Hindlimb muscle (tissue), 1 donor: ENCODE measurements around the gene AZU1. TPM values are rescaled to one million over a fixed set of nuclear protein-coding genes. Genes with fewer than 3 reads are reported as not detected.
"Not testable (repeated sequence)": the region's sequence is repeated elsewhere in the genome, so short reads cannot be mapped to it uniquely, and the experiment has no call there.

Experiments
- DNase-seq: peaks from one replicate; pipeline ENCODE4 v3.0.0-alpha.2; 2013
- polyA plus RNA-seq: library from polyadenylated mRNA; unstranded; fragments of 120-200 nt; gene quantifications from one replicate; pipeline ENCODE4 v1.2.1, GENCODE V29; 2013; ENCODE audit not compliant: insufficient read length

AZU1 gene
- polyA plus RNA-seq, 1 donor: 3.2 TPM

DNA sequence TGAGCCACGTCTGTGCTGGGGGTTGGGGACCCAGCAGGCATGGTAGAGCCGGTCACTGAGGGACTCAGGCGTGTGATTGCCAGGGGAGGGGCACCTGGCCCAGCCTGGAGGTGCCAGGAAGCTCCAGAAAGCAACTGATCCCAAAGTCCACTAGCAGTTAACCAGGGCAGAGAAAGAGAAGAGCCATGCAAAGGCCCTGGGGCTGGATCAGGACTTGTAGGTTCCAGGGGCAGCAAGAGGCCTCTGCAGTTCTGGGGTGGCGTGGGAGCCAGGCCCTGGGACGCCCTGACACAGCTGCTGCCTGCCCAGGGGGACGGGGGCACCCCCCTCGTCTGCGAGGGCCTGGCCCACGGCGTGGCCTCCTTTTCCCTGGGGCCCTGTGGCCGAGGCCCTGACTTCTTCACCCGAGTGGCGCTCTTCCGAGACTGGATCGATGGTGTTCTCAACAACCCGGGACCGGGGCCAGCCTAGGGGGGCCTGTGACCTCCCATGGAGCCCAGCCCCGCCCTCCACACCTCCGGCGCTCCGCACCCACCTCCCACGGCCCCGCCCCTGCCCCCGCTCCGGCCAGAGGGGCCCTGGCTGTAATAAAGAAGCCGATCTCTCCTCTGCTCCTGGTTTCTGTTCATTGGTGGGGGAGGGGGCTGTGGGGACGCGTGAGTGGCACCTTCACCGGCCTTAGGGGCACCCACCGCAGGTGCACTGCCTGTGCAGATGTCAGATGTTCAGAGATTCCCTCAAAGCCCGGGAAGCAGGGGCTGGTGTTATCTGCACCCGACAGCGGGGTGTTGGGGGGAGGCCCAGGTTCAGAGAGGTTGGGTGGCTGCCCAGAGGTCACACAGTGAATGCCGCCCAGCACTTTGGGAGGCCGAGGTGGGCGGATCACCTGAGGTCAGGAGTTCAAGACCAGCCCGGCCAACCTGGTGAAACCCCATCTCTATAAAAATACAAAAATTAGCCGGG lies 4.1 kb downstream of the AZU1 start:
- no peak for DNase-seq

DNA sequence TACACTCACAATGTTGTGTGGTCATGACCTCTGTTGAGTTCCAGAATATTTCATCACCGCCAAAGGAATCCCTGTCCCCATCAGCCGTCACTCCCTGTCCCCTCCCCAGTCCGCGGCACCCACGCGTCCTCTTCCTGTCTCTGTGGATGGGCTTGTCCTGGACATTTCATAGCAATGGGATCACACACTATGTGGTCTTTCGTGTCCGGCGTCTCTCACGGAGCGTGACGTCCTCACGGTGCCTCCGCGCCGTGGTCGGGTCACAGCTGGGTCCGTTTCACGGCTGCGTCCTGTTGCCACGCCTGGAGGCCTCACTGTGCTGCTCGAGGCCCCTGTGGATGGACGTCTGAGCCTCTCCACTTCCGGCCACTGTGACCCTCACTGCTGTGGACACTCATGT lies 6.6 kb downstream of the AZU1 start:
- no peak for DNase-seq

DNA sequence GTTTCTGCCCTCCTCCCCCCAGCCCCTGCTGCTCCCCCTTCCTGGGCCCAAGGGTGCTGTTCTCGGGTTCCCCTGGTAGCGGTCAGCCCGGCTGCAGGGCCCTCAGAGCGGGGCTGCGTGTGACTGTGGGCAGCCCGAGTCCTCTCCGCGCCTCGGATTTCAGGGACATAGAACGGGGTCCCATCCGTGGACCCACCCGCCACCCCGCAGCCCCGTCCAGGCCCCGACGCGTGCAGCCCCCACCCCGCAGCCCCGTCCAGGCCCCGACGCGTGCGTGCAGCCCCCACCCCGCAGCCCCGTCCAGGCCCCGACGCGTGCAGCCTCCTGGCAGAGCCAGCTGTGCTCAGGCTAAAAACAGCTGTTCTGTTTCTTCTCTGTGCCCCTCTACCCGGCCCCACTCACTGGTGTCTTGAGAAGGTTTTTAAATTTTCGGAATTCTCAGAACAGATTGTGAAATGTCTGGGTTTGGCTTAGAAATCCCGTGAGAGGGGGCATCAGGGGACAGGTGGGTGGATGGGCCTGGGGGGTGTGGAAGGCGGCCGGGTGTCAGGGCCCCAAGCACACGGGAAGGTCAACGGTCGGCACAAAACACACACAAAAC lies 7.7 kb downstream of the AZU1 start:
- DNase-seq: no peak

DNA sequence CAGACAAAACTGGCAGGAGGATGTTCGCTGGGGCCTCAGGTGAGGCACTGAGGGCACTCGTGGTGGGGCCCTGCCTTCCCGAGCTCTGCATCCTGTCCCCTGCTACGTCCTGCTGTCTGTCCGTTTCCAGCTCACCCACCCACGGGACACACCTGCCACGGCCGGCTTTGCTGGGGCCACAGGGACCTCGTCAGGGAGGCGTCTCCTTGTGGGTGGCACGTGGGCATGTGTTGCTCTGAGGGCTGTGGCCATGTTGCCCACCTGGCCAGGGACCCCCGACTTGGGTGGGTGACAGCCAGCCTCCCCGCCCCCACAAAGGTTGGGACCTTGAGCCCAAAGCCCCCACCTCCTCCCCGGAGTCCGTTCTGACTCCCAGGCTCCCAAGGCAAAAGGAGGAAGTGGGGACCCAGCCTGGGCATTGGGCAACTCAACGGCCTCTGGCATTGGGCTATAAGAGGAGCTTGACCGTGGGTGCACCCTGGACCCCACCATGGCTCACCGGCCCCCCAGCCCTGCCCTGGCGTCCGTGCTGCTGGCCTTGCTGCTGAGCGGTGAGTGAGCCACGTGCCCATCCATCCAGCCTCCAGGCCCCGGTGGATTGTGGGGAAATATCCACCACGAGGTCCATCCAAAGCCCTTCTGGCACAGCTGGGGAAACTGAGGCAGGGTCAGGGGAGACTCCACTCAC lies 13.0 kb downstream of the AZU1 start, which contains the start of gene PRTN3:
TSS of gene PRTN3 (plus strand) at position 481 of the 688 bp plus-strand sequence. CDS start at position 491, 10 bp downstream.
- DNase-seq: no peak

DNA sequence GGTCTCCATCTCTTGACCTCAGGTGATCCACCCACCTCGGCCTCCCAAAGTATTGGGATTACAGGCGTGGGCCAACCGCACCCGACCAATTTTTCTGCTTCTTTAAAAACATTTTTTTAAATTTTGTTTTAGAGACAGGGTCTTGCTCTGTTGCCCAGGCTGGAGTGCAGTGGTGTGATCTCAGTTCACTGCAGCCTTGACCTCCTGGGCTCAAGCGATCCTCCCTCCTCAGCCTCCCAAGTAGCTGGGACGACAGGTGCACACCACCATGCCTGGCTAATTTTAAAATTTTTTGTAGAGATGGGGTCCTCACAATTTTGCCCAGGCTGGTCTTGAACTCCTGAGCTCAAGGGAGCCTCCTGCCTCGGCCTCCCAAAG lies 15.2 kb downstream of the AZU1 start:
- DNase-seq: not testable (repeated sequence)

DNA sequence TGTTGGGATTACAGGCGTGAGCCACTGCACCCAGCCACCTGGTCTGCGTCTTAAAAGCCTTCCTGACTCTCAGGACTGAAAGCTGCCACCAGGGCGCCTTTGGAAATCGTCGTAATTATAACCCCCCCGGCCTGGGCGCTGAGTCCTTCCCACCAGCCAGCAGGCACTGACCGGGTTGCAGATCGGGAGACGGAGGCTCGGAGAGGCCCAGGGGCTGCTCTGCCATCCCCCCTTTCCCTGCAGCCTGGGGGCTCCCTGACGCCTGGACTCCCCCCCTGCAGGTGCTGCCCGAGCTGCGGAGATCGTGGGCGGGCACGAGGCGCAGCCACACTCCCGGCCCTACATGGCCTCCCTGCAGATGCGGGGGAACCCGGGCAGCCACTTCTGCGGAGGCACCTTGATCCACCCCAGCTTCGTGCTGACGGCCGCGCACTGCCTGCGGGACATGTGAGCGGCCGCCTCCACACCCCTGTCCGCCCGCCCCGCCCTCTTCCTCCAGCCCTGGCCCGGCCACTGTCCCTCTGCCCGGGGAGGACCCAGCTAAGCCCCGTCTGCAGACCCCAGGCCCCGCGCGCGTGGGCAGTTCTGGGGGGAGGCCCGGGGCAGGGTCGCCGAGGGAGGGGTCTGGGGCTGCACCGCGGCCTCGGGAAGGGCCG lies 15.7 kb downstream of the AZU1 start:
- no peak for DNase-seq

DNA sequence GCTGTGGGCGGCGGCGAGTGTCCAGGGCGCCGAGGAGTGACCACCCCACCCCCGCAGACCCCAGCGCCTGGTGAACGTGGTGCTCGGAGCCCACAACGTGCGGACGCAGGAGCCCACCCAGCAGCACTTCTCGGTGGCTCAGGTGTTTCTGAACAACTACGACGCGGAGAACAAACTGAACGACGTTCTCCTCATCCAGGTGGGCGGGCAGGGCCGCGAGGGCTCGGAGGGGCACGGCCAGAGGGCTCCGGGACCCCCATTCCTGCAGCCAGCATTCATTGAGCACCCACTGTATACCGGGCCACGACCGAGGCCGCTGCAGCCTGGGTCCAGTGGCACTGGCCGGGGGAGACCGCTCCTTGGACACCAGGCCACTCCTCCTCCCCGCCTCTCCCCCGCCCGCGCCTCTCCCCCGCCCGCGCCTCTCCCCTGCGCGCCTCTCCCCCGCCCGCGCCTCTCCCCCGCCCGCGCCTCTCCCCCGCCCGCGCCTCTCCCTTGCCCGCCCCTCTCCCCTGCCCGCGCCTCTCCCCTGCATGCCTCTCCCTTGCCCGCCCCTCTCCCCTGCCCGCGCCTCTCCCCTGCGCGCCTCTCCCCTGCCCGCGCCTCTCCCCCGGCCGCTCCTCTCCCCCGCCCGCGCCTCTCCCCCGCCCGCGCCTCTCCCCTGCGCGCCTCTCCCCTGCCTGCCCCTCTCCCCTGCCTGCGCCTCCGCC lies 16.4 kb downstream of the AZU1 start:
- DNase-seq: no peak

DNA sequence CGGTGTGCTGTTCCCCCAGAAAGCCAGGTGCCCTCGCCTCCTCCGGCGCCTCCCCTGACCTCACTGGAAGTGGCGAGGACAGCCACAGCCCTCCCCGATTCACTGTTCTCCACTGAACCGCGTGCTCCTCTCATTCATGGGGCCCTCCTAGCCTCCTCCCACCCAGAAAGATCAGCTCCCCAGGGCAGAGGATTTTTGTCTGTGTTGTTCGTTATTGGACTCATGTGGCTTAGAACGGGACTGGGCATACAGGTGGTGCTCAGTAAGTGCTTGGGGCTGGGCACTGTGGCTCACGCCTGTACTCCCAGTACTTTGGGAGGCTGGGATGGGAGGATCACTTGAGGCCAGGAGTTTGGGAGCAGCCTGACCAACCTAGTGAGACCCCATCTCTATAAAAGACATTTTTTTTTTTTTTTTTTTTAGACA lies 16.9 kb downstream of the AZU1 start:
- no peak for DNase-seq

DNA sequence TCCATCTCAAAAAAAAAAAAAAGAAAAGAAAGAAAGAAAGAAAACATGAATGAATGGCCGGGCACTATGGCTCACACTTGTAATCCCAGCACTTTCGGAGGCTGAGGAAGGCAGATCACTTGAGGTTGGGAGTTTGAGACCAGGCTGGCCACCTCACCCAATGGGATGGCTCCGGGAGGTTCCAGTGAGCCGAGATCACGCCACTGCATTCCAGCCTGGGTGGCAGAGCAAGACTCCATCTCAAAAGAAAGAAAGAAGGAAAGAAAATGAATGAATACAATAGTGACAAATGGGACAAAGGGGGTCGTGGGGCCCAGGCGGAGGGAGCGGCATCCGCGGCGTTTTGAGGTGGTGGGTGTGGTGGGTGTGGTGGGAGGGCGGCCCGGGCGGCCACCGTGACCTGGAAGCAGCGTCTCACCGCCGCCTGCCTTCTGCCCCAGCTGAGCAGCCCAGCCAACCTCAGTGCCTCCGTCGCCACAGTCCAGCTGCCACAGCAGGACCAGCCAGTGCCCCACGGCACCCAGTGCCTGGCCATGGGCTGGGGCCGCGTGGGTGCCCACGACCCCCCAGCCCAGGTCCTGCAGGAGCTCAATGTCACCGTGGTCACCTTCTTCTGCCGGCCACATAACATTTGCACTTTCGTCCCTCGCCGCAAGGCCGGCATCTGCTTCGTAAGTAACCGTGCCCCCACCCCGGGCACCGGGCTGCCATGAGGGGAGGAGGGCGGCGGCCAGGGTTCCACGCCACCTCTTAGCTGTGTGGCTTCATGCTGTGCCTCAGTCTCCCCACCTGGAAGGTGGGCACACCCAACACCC lies 18.3 kb downstream of the AZU1 start:
- no peak for DNase-seq

DNA sequence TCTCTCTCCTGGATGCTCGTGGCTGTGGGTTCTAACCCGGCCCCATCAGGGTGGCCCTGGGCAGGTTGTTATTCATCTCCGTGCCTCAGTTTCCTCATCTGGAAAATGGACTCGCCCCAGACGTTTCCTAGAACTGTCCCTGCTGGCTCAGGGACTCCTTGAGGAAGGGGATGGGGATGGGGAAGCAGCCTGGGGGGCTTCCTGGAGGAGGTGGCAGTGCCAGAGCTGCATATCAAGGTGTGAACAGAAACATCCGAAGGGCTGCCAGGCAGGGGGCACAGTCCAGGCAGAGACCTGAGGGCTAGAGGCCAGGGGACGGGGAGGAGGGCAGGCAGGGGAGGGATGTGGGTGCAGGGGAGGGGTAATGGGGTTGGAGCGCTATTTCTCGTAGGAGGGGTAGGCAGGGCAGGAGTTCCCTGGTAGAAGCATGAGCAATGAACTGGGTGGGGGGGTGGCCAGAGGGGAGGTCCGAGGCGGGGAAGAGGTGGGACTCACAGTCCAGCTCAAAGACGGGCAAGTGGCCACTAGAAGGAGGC lies 20.8 kb downstream of the AZU1 start:
- no peak for DNase-seq

DNA sequence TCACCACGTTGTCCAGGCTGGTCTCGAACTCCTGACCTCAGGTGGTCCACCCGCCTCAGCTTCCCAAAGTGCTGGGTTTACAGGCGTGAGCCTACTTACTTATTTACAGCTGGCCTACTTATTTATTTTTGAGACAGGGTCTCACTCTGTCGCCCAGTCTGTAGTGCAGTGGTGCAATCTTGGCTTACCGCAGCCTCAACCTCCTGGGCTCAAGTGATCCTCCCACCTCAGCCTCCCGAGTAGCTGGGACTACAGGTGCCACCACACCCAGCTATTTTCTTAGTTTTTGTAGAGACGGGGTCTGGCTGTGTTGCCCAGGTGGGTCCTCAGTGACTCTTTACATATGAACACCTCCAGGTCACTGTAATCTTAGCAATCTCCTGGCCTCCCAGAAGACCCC lies 21.6 kb downstream of the AZU1 start:
- DNase-seq: not testable (repeated sequence)

DNA sequence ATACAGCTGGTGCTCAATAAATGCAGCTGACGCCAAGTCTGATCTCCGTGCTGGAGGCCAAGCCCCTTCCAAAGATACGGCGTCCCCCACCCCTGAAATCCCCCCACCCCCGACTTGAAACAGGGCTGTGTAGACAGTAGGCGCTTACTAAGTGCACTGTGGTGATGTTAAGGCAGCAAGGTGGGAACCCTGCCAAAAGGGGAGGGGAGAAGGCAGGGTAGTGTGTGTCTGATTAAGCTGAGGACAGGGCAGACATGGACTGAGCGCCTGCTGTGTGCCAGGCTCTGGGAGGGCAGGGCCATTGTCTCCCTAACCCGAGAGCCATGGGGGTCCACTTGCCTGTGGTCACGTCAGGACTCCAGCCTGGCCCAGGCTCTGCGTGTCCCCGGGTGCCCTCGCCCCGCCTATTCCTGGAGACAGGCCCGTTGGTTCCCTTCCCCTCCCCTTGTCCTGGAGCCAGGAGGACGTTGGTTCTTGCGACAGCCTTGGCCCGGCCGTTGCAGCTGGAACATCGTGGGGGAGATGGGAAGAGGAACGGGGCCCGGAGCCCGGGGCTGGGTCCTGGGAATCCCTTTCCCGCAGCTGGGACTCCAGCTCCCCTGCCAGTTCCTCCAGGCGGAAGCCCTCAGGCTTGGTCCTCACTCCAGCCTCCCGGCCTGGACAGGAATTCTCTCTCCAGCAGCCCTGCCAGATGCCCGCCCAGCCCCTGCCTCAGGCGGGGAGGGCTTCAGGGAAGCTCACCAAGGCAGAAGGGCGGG lies 22.8 kb downstream of the AZU1 start:
- DNase-seq: peak; percentile 83

DNA sequence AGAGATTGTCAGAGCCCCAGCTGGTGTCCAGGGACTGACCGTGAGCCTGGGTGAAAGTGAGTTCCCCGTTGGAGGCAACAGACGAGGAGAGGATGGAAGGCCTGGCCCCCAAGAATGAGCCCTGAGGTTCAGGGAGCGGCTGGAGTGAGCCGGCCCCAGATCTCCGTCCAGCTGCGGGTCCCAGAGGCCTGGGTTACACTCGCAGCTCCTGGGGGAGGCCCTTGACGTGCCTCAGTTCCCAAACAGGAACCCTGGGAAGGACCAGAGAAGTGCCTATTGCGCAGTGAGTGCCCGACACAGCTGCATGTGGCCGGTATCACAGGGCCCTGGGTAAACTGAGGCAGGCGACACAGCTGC lies 23.3 kb downstream of the AZU1 start:
- no peak for DNase-seq

DNA sequence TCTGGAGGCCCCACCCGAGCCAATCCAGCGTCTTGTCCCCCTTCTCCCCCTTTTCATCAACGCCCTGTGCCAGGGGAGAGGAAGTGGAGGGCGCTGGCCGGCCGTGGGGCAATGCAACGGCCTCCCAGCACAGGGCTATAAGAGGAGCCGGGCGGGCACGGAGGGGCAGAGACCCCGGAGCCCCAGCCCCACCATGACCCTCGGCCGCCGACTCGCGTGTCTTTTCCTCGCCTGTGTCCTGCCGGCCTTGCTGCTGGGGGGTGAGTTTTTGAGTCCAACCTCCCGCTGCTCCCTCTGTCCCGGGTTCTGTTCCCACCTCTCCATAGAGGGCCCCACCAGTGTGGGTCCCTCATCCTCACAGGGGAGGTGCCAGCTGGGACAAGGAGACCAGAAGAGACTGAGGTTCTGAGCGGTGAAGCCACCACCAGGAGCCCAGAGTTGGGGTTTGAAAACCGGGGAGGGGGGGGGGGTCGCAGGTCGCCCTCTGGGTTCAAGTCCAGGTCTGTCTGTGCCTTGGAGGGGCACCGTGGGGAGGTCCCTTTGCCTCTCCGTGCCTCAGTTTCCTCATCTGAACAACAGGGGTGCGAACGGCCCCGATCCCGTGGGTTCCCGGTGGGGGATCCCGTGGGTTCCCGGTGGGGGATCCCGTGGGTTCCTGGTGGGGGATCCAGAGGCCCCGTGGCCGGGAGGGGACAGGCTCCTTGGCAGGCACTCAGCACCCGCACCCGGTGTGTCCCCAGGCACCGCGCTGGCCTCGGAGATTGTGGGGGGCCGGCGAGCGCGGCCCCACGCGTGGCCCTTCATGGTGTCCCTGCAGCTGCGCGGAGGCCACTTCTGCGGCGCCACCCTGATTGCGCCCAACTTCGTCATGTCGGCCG lies 24.7 kb downstream of the AZU1 start, which contains the start of gene ELANE:
TSS of gene ELANE (plus strand) at position 168 of the 878 bp plus-strand sequence. CDS start at position 194, 26 bp downstream.
- no peak for DNase-seq

DNA sequence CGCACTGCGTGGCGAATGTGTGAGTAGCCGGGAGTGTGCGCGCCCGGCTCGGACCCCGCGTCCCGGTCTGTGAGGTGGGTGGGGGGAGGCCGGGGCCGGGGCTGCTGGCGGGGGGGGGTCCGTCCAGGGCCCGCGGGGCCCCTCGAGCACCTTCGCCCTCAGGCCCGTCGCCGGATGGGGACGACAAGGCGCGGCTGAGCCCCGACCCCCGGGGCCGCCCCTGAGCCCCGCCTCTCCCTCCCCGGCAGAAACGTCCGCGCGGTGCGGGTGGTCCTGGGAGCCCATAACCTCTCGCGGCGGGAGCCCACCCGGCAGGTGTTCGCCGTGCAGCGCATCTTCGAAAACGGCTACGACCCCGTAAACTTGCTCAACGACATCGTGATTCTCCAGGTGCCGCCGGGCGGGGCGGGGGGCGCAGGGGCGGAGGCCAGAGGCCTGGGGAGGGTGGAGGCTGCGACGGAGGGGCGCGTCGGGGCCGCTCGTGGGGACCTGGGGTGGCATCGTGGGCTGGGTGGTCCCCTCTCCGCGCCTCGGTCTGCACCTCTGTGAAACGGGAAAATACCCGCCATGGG lies 25.5 kb downstream of the AZU1 start:
- no peak for DNase-seq

DNA sequence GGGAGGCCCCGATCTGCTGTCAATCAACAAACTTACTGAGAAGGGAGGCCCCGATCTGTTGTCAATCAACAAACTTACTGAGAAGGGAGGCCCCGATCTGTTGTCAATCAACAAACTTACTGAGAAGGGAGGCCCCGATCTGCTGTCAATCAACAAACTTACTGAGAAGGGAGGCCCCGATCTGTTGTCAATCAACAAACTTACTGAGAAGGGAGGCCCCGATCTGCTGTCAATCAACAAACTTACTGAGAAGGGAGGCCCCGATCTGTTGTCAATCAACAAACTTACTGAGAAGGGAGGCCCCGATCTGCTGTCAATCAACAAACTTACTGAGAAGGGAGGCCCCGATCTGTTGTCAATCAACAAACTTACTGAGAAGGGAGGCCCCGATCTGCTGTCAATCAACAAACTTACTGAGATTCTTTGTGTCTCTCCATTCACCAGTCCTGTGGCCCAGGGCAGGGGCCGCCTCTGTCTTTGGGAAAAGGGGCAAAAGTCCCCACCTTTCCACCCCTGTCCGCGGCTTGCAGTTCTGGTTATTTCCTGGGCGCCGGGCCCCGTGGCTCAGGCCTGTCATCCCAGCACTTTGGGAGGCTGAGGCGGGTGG lies 26.1 kb downstream of the AZU1 start:
- not testable (repeated sequence) for DNase-seq

DNA sequence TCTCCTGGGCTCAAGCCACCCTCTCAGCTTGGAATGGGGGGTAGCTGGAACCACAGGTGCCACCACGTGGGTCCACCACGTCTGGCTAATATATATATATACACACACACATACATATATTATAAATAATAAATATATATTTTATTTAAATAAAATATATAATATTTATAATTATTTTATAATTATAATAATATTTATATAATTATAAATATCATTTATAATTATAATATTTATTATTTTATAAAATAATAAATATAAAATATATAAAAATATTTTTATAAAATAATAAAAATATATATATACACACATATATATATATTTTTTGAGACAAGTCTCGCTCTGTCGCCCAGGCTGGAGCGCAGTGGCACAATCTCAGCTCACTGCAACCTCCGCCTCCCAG lies 26.9 kb downstream of the AZU1 start:
- no peak for DNase-seq

DNA sequence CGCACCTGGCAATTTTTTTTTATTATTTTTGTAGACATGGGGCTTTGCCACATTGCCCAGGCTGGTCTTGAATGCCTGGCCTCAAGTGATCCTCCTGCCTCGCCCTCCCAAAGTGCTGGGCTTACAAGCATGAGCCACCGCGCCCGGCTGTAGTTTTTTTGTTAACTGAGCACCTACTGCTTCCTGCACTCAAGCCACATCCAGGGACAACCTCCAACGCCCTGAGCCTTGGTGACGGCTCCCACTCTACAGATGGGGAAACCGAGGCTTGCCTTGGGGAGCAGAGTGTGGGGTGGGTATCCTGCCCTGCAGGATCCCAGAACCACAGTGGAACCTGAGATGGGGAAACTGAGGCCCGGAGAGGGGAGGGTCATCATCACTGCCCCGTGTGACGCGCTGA lies 27.5 kb downstream of the AZU1 start:
- DNase-seq: no peak
